BE2C (cell line): ENCODE results near the gene PDRG1.

ENCODE experiments used
- DNase-seq: peaks from one replicate; pipeline ENCODE4 v3.0.0-alpha.2; 2020
- H3K27me3 ChIP-seq: fragments of 250-450 bp; sonication (Bioruptor Pico); 2 replicates; pipeline ENCODE4 v1.5.1; 2020; ENCODE audit warnings: mild to moderate bottlenecking
- H3K36me3 ChIP-seq: fragments of 250-450 bp; sonication (Bioruptor Pico); 2 replicates; pipeline ENCODE4 v1.5.1; 2020; ENCODE audit warnings: mild to moderate bottlenecking
- H3K4me1 ChIP-seq: fragments of 250-450 bp; sonication (Bioruptor Pico); 2 replicates; pipeline ENCODE4 v1.5.1; 2020
- H3K4me3 ChIP-seq: 2 replicates; pipeline ENCODE4 v1.5.1; 2011; ENCODE audit warnings: low read depth, low read length
- H3K9me3 ChIP-seq: fragments of 250-450 bp; sonication (Bioruptor Pico); 2 replicates; pipeline ENCODE4 v1.5.1; 2020
- TF ChIP-seq, protein P1 (sequence below): IDR thresholded peaks from 2 replicates; pipeline ENCODE4 v1.5.1; 2012; ENCODE audit warnings: mild to moderate bottlenecking, low read depth, low read length

Gene PDRG1

DNA sequence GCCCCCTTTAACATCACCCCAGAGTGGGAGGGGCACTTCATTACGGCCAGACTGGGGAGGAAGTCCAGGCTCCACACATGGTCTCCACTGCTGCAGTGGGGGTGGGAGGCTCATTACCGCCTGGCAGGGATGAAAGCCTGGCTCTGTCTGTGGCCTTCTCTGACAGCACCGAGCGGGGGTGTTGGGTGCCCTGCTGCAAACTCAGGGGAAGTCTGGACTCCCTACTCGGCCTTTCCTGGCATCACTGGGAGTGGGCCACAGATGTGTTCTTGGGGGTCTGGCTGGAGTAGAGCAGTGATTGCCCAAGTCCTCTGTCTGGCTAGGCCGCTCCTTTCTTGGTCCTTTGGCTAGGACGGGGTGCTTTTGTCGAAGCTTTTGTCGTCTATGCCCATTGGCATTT, 54.3 kb downstream of the PDRG1 start:
- Histone ChIP-seq H3K36me3 (no peaks in the 10 kb centered on the region), H3K9me3 (no peaks in the 10 kb centered on the region), H3K4me1 (no peaks in the 10 kb centered on the region), H3K4me3 (no peak overlapping the region), H3K27me3 (no peaks in the 10 kb centered on the region)
- TF ChIP-seq, protein P1, sequence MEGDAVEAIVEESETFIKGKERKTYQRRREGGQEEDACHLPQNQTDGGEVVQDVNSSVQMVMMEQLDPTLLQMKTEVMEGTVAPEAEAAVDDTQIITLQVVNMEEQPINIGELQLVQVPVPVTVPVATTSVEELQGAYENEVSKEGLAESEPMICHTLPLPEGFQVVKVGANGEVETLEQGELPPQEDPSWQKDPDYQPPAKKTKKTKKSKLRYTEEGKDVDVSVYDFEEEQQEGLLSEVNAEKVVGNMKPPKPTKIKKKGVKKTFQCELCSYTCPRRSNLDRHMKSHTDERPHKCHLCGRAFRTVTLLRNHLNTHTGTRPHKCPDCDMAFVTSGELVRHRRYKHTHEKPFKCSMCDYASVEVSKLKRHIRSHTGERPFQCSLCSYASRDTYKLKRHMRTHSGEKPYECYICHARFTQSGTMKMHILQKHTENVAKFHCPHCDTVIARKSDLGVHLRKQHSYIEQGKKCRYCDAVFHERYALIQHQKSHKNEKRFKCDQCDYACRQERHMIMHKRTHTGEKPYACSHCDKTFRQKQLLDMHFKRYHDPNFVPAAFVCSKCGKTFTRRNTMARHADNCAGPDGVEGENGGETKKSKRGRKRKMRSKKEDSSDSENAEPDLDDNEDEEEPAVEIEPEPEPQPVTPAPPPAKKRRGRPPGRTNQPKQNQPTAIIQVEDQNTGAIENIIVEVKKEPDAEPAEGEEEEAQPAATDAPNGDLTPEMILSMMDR: no peak
- no peak for DNase-seq

DNA sequence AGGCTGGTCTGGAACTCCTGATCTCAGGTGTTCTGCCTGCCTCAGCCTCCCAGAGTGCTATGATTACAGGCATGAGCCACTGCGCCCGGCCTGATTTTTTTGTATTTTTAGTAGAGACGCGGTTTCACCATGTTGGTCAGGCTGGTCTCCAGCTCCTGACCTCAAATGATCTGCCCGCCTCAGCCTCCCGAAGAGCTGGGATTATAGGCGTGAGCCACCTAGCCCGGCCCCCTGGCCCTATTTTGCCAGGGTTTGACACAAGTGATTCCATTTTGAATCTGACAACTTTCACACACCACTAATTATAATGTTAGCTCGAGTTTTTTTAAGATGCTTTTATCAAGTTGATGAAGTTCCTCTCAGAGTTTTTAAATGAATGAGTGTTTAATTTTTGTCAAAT, 55.8 kb downstream of the PDRG1 start:
- Histone ChIP-seq H3K36me3 (no peaks in the 10 kb centered on the region), H3K9me3 (no peaks in the 10 kb centered on the region), H3K4me3 (no peak overlapping the region), H3K4me1 (no peaks in the 10 kb centered on the region), H3K27me3 (no peaks in the 10 kb centered on the region)
- TF ChIP-seq, protein P1: no peak
- DNase-seq: no peak

- DNase-seq: no peak
- Histone ChIP-seq H3K9me3 (no peaks in the 10 kb centered on the region), H3K4me1 (no peaks in the 10 kb centered on the region), H3K4me3 (no peak overlapping the region), H3K27me3 (no peaks in the 10 kb centered on the region), H3K36me3 (no peaks in the 10 kb centered on the region)
- TF ChIP-seq, protein P1: no peak
Measured at GRCh38 chr20:31894980-31895675, 56.7 kb downstream of the PDRG1 start.
